ENCODE data around the gene CHCHD3. TPM values are rescaled to one million over a fixed set of nuclear protein-coding genes. Genes with fewer than 3 reads are reported as not detected.
"Not testable (repeated sequence)": the region's sequence is repeated elsewhere in the genome, so short reads cannot be mapped to it uniquely, and the experiment has no call there.

The CHCHD3 gene
- total RNA-seq, 1 experiment from 2014 or later: 181 TPM

GRCh38 chr7:132953468-132953867, 128.4 kb downstream of the CHCHD3 start:
- no peak for DNase-seq (ENCODE audit: low spot score)

GRCh38 chr7:132950725-132951124, 131.2 kb downstream of the CHCHD3 start:
- DNase-seq (ENCODE audit: low spot score): no peak

GRCh38 chr7:132947011-132947410, 134.9 kb downstream of the CHCHD3 start:
- DNase-seq (ENCODE audit: low spot score): no peak

- no peak for DNase-seq (ENCODE audit: low spot score)
These were observed 137.1 kb downstream of the CHCHD3 start for GRCh38 chr7:132944774-132945173.

GRCh38 chr7:132943645-132944044, 138.2 kb downstream of the CHCHD3 start:
- DNase-seq (ENCODE audit: low spot score): no peak

DNA sequence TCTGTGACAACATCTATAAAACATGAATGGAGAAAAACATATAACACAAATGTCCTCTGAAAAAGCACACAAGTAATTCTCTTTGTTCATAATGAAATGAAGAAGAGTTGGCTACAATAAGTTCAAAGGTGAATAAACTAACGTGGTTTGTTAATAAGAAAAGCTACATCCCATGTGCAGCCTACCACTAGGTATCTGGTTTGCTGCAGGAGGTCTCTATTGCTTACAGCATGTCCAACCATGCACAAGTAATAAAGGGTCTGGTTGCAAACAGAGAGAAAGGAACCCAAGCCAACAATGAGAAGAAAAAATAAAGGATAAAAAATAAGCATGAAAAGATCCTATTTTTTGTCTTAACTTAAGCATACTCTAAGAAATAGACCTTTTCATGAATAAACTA, 139.2 kb downstream of the CHCHD3 start:
- DNase-seq (ENCODE audit: low spot score): no peak

DNA sequence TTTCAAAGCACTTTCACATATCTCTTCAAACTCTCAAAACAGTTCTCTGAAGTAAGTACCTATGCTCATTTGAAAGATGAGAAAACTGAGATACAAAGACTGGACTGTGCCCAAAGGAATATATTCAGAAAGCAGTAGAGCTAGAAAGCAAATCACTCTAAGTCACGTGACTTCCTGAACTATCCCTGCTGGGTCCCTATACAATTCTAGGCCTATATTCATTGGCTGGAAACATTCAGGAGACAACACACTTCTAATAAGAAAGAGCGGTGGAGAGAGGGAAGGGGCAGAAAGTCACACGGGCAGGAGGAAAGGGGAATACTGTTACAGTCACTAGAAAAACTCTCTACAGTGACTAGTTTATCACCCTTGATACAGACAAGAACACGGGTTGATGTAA, 140.0 kb downstream of the CHCHD3 start:
- DNase-seq (ENCODE audit: low spot score): no peak

GRCh38 chr7:132941428-132941827, 140.5 kb downstream of the CHCHD3 start:
- no peak for DNase-seq (ENCODE audit: low spot score)

GRCh38 chr7:132940084-132940483, 141.8 kb downstream of the CHCHD3 start:
- no peak for DNase-seq (ENCODE audit: low spot score)

DNA sequence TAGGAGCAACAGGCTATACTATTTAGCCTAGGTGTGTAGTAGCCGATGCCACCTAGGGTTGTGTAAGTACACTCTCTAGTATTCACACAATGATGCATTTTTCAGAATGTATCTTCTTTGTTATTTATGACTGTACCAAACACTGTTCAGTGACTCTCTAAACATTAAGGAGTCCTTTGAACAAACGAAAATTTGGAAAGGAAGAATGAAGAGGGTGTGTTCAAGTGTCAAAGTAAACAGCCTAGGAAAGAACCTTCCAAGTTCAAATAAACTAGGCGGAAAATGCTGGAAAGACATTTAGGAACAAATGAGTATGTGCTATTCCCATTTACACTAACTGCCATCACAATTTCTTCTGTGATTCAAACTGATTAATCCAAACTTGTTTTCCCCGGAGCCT, 142.4 kb downstream of the CHCHD3 start:
- DNase-seq (ENCODE audit: low spot score): no peak

GRCh38 chr7:132937286-132937685, 144.6 kb downstream of the CHCHD3 start:
- no peak for DNase-seq (ENCODE audit: low spot score)

- no peak for DNase-seq (ENCODE audit: low spot score)
These were observed 146.3 kb downstream of the CHCHD3 start for GRCh38 chr7:132935608-132936007.

DNA sequence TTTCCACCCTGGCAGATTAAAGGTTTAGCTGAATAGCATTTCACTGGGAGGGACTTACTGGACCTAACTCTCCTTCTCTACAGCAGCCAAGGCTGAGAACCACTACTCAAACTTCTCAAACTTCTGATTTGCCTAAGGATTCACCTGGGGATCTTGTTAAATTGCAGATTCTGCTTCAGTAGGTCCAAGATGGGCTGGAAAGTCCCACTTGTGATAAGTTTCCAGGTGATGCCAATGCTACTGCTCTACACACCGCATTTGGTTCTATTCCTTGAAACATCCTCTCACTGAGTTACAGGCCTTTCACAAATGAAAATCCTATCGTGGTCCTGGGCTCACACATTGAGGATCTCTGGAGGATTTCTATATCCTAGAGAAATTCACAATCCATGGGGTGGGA, 147.9 kb downstream of the CHCHD3 start:
- no peak for DNase-seq (ENCODE audit: low spot score)

GRCh38 chr7:132933072-132933458, 148.8 kb downstream of the CHCHD3 start:
- DNase-seq (ENCODE audit: low spot score): peak; percentile 28

- DNase-seq (ENCODE audit: low spot score): no peak
These were observed 149.4 kb downstream of the CHCHD3 start for GRCh38 chr7:132932296-132933071.

GRCh38 chr7:132930881-132931280, 151.0 kb downstream of the CHCHD3 start:
- peak; percentile 2 for DNase-seq (ENCODE audit: low spot score)

DNA sequence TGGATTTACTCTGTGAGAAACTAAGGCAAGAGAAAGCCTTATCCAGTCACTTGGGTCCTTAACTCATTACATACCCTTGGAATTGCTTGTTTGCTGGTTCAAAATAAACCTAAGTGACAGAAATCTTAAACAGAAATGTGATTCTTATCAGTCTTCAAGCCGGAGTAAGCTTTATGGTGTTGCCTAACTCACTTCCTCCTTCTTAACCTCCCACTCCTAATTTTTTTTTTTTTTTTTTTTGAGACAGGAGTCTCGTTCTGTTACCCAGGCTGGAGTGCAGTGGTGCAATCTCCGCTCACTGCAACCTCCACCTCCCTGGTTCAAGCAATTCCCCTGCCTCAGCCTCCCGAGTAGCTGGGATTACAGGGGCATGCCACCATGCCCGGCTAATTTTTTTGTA, 151.9 kb downstream of the CHCHD3 start:
- not testable (repeated sequence) for DNase-seq (ENCODE audit: low spot score)

DNA sequence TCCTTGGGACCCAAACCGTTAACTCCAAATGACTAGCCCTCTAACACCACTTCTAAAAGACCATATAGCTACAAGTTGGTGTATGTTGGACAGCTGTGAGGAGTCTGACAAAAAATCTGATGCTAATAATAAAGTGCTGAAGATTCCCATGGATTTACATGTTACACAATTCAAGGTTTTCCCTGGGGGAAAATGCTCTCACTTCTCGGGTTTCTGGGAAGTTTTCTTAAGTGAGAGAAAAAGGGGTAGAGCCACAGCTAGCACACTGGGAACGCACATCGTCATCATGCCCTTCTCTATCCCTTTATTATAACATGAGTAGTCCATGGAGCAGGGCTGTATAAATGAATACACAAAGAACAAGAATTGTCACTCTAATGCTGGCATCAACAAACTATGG, 162.1 kb downstream of the CHCHD3 start:
- no peak for DNase-seq (ENCODE audit: low spot score)

- DNase-seq (ENCODE audit: low spot score): no peak
These were observed 166.2 kb downstream of the CHCHD3 start for GRCh38 chr7:132915647-132916046.

- DNase-seq (ENCODE audit: low spot score): no peak
These were observed 171.2 kb downstream of the CHCHD3 start for GRCh38 chr7:132910657-132911056.

- DNase-seq (ENCODE audit: low spot score): no peak
These were observed 174.4 kb downstream of the CHCHD3 start for GRCh38 chr7:132907380-132907940.

- no peak for DNase-seq (ENCODE audit: low spot score)
These were observed 175.6 kb downstream of the CHCHD3 start for GRCh38 chr7:132906193-132906835.

- DNase-seq (ENCODE audit: low spot score): not testable (repeated sequence)
These were observed 176.8 kb downstream of the CHCHD3 start for GRCh38 chr7:132905136-132905535.

Data from A172 (cell line).